GM18511 (cell line): ENCODE data around the gene FAM219B.

ENCODE experiments used
- ATAC-seq: cut with Tn5 transposase; IDR thresholded peaks from one replicate; pipeline ENCODE4 v1.9.1; 2021; ENCODE audit warnings: mild to moderate bottlenecking, moderate library complexity; ENCODE audit not compliant: unreplicated experiment

FAM219B gene

GRCh38 chr15:74851960-74852359 is 54.7 kb downstream of the FAM219B start:
- ATAC-seq = no peak

GRCh38 chr15:74850393-74850792 is 56.3 kb downstream of the FAM219B start:
- no peak for ATAC-seq
